CD4-positive, alpha-beta T cell (primary cell): ENCODE measurements around the gene PDZRN3. TPM values are rescaled to one million over a fixed set of nuclear protein-coding genes. Genes with fewer than 3 reads are reported as not detected.

Experiments used
- ATAC-seq: fragments of 200-7000 bp; cut with Tn5 transposase; one replicate; pipeline ENCODE4 v1.10.0; 2022; ENCODE audit warnings: mild to moderate bottlenecking; ENCODE audit not compliant: poor library complexity
- CTCF ChIA-PET: fragments of 350-600 bp; sonication (Branson Sonifier 250); formaldehyde crosslinking; loops from one replicate; lab custom pipeline; 2021; ENCODE audit warnings: antibody characterized with exemption, inconsistent platforms; lab: Charles Lee
- POLR2A ChIA-PET: fragments of 350-600 bp; sonication (Branson Sonifier 250); formaldehyde crosslinking; loops from one replicate; lab custom pipeline; 2021; ENCODE audit warnings: antibody characterized with exemption, inconsistent platforms; lab: Charles Lee
- DNase-seq, 14 experiments: peaks; one replicate each; pipeline ENCODE4 v3.0.0-alpha.2; 2013 to 2020; ENCODE audit warnings: mixed read lengths in 2 of 14
- H3K27ac ChIP-seq, 2 donors: one replicate each; pipeline versions ENCODE4 v1.5.1 to v1.7.0; 2013; ENCODE audit warnings: low read length in 2 of 2, low read depth in 1 of 2, mild to moderate bottlenecking in 1 of 2
- H3K27me3 ChIP-seq, 2 experiments: 1 replicate in 1 of 2; 2 replicates in 1 of 2; pipeline versions ENCODE4 v1.6.1 to v1.7.0; 2013; ENCODE audit warnings: low read length in 2 of 2, control low read depth in 1 of 2, mild to moderate bottlenecking in 1 of 2, moderate library complexity in 1 of 2; ENCODE audit not compliant: insufficient read depth in 2 of 2, control insufficient read depth in 1 of 2
- H3K36me3 ChIP-seq: one replicate; pipeline ENCODE4 v1.6.1; 2013; ENCODE audit warnings: low read length, control low read depth; ENCODE audit not compliant: insufficient read depth
- H3K4me1 ChIP-seq: one replicate; pipeline ENCODE4 v1.6.1; 2013; ENCODE audit warnings: low read length, control low read depth; ENCODE audit not compliant: insufficient read depth
- H3K4me3 ChIP-seq: one replicate; pipeline ENCODE4 v1.5.1; 2013; ENCODE audit warnings: mild to moderate bottlenecking, low read length, moderate library complexity
- H3K9me3 ChIP-seq, 2 experiments: 1 replicate in 1 of 2; 2 replicates in 1 of 2; pipeline versions ENCODE4 v1.6.1 to v1.7.0; 2013; ENCODE audit warnings: low read length in 2 of 2, mild to moderate bottlenecking in 2 of 2, control low read depth in 1 of 2, moderate library complexity in 1 of 2; ENCODE audit not compliant: control insufficient read depth in 1 of 2, insufficient read depth in 1 of 2
- H3K27ac Mint-ChIP-seq: one replicate; pipeline ENCODE4 v1.8.0; 2020; ENCODE audit warnings: mixed read lengths
- H3K27me3 Mint-ChIP-seq: one replicate; pipeline ENCODE4 v1.8.0; 2021; ENCODE audit warnings: mixed read lengths
- H3K36me3 Mint-ChIP-seq: one replicate; pipeline ENCODE4 v1.8.0; 2021; ENCODE audit warnings: low read depth, mixed read lengths
- H3K4me1 Mint-ChIP-seq: one replicate; pipeline ENCODE4 v1.8.0; 2021; ENCODE audit warnings: low read depth, mixed read lengths
- H3K4me3 Mint-ChIP-seq: one replicate; pipeline ENCODE4 v1.8.0; 2020; ENCODE audit warnings: mild to moderate bottlenecking, mixed read lengths
- H3K9me3 Mint-ChIP-seq: one replicate; pipeline ENCODE4 v1.8.0; 2020; ENCODE audit warnings: mixed read lengths
- CTCF ChIP-seq: fragments of 200-600 bp; IDR thresholded peaks from one replicate; pipeline ENCODE4 v1.8.0; 2022; ENCODE audit warnings: antibody characterized with exemption, mild to moderate bottlenecking
- intact Hi-C, 2 experiments: fragments of 100-400 bp; cut with DNase I in 1 of 2; cut with micrococcal nuclease in 1 of 2; formaldehyde crosslinking; loops; one replicate each; pipeline versions ENCODE4 v1.15.1 to v1.9.0; 2023 to 2025; cut with DNase I, micrococcal nuclease
- total RNA-seq, 174 experiments: library from RNA in 2 of 174; stranded (reverse) in 2 of 174; gene quantifications; one replicate each; pipeline ENCODE4 v1.2.3 and lab custom pipeline; 2021 to 2026

PDZRN3 gene
- total RNA-seq, 2 experiments from 2014 or later: not detected

GRCh38 chr3:73437828-73438227, 186.9 kb downstream of the PDZRN3 start:
- Mint-ChIP-seq H3K27me3 (peaks cover 14% of the 10 kb centered on the region), H3K36me3 (no peaks in the 10 kb centered on the region), H3K4me1 (no peaks in the 10 kb centered on the region), H3K27ac (no peak overlapping the region), H3K9me3 (no peaks in the 10 kb centered on the region), H3K4me3 (no peak overlapping the region)
- ChIA-PET CTCF (no interaction called here), POLR2A (no interaction called here)
- ATAC-seq (no peak), DNase-seq (no peak)
- Histone ChIP-seq H3K9me3 (peaks cover 0 to 4% of the 10 kb centered on the region in 2 experiments), H3K27ac (no peak overlapping the region), H3K4me3 (no peak overlapping the region), H3K4me1 (no peaks in the 10 kb centered on the region), H3K36me3 (no peaks in the 10 kb centered on the region), H3K27me3 (no peaks in the 10 kb centered on the region)
- TF ChIP-seq CTCF: no peak
- intact Hi-C loops: no loop called here

GRCh38 chr3:73435055-73435454, 189.7 kb downstream of the PDZRN3 start:
- no peaks in the 10 kb centered on the region for H3K36me3 ChIP-seq
- intact Hi-C loops: no loop called here
- peaks cover 14% of the 10 kb centered on the region for H3K27me3 Mint-ChIP-seq
- H3K4me1 ChIP-seq: no peaks in the 10 kb centered on the region
- ChIA-PET POLR2A (no interaction called here), CTCF (no interaction called here)
- H3K4me3 ChIP-seq: no peak overlapping the region
- no peaks in the 10 kb centered on the region for H3K36me3 Mint-ChIP-seq
- no peak for TF ChIP-seq CTCF
- no peak overlapping the region for H3K27ac Mint-ChIP-seq
- peaks cover 0 to under 1% of the 10 kb centered on the region in 2 experiments for H3K9me3 ChIP-seq
- H3K9me3 Mint-ChIP-seq: no peaks in the 10 kb centered on the region
- H3K27ac ChIP-seq: no peak overlapping the region
- DNase-seq (no peak), ATAC-seq (no peak)
- no peaks in the 10 kb centered on the region for H3K27me3 ChIP-seq
- H3K4me1 Mint-ChIP-seq: no peaks in the 10 kb centered on the region
- no peak overlapping the region for H3K4me3 Mint-ChIP-seq

GRCh38 chr3:73433687-73434086, 191.1 kb downstream of the PDZRN3 start:
- ChIA-PET CTCF (no interaction called here), POLR2A (no interaction called here)
- Mint-ChIP-seq H3K27ac (no peak overlapping the region), H3K4me3 (no peak overlapping the region), H3K9me3 (no peaks in the 10 kb centered on the region), H3K4me1 (no peaks in the 10 kb centered on the region), H3K27me3 (peaks cover 14% of the 10 kb centered on the region), H3K36me3 (no peaks in the 10 kb centered on the region)
- H3K4me1 ChIP-seq: no peaks in the 10 kb centered on the region
- no peak for TF ChIP-seq CTCF
- H3K4me3 ChIP-seq: no peak overlapping the region
- no peaks in the 10 kb centered on the region for H3K36me3 ChIP-seq
- H3K27me3 ChIP-seq: no peaks in the 10 kb centered on the region
- intact Hi-C loops: loop anchor here in 1 of 2 experiments (5.0 kb wide), 1 partner anchor 331 kb away; no protein-coding TSS in a partner anchor
- DNase-seq (no peak), ATAC-seq (no peak)
- no peaks in the 10 kb centered on the region for H3K9me3 ChIP-seq
- H3K27ac ChIP-seq: no peak overlapping the region
